ENCODE measurements around the gene MLLT3. TPM values are rescaled to one million over a fixed set of nuclear protein-coding genes. Genes with fewer than 3 reads are reported as not detected.
A peak's percentile ranks its signal among the peaks of the same experiment; 100 is the strongest.

Gene MLLT3
- total RNA-seq, 2 experiments from 2014 or later: 42.5 to 49.2 TPM

- CTCF ChIA-PET: interaction anchor here (1.0 kb wide), 1 partner anchor 13 kb away, joined by 3 read pairs; no protein-coding TSS in a partner anchor
- intact Hi-C loops (cut with DNase I, micrococcal nuclease): no loop called here
- Mint-ChIP-seq H3K4me1 (peaks cover 76% of the 10 kb centered on the region), H3K9me3 (ENCODE audit: low read depth) (no peaks in the 10 kb centered on the region), H3K36me3 (ENCODE audit: low read depth) (peaks cover 7% of the 10 kb centered on the region), H3K4me3 (no peak overlapping the region), H3K27ac (no peak overlapping the region), H3K27me3 (no peaks in the 10 kb centered on the region)
- DNase-seq (no peak), ATAC-seq (peak; percentile 63)
- POLR2A ChIA-PET: no interaction called here
Observed at GRCh38 chr9:20614602-20615216, 7.6 kb downstream of the MLLT3 start.

GRCh38 chr9:20611691-20612287 is 10.5 kb downstream of the MLLT3 start:
- intact Hi-C loops (cut with DNase I, micrococcal nuclease): no loop called here
- CTCF ChIA-PET: interaction anchor here (0.7 to 1.7 kb wide), 8 partner anchors 8 to 241 kb away, joined by 3 to 10 read pairs (median 4); partner anchors contain the start of gene MLLT3
- Mint-ChIP-seq H3K9me3 (ENCODE audit: low read depth) (no peaks in the 10 kb centered on the region), H3K27me3 (no peaks in the 10 kb centered on the region), H3K4me1 (peaks cover 77% of the 10 kb centered on the region), H3K27ac (peak overlapping the region; percentile 40), H3K36me3 (ENCODE audit: low read depth) (peaks cover 1% of the 10 kb centered on the region), H3K4me3 (no peak overlapping the region)
- no peak for DNase-seq
- no peak for ATAC-seq
- POLR2A ChIA-PET: interaction anchor here (0.5 kb wide), 1 partner anchor 1326 kb away, joined by 3 read pairs; no protein-coding TSS in a partner anchor

GRCh38 chr9:20610591-20610990 is 11.7 kb downstream of the MLLT3 start:
- intact Hi-C loops (cut with DNase I, micrococcal nuclease): loop anchor here in 1 of 2 experiments (1.0 kb wide), 1 partner anchor 9 kb away; no protein-coding TSS in a partner anchor
- Mint-ChIP-seq H3K27me3 (no peaks in the 10 kb centered on the region), H3K4me3 (no peak overlapping the region), H3K36me3 (ENCODE audit: low read depth) (peaks cover 1% of the 10 kb centered on the region), H3K4me1 (peaks cover 75% of the 10 kb centered on the region), H3K27ac (no peak overlapping the region), H3K9me3 (ENCODE audit: low read depth) (no peaks in the 10 kb centered on the region)
- ATAC-seq (no peak), DNase-seq (no peak)
- POLR2A ChIA-PET: no interaction called here
- CTCF ChIA-PET: interaction anchor here (0.7 to 1.9 kb wide), 6 partner anchors 9 to 27 kb away, joined by 3 to 9 read pairs (median 4); no protein-coding TSS in a partner anchor

- ChIA-PET CTCF (interaction anchor here (1.2 kb wide), 1 partner anchor 29 kb away, joined by 5 read pairs; no protein-coding TSS in a partner anchor), POLR2A (interaction anchor here (1.6 kb wide), 1 partner anchor 14 kb away, joined by 5 read pairs; the partner anchor contains the start of gene MLLT3)
- H3K36me3 Mint-ChIP-seq (ENCODE audit: low read depth): peaks cover 1% of the 10 kb centered on the region
- no peaks in the 10 kb centered on the region for H3K27me3 Mint-ChIP-seq
- no peak overlapping the region for H3K4me3 Mint-ChIP-seq
- peaks cover 74% of the 10 kb centered on the region for H3K4me1 Mint-ChIP-seq
- intact Hi-C loops (cut with DNase I, micrococcal nuclease): loop anchor here in 1 of 2 experiments (5.0 kb wide), 1 partner anchor 36 kb away; no protein-coding TSS in a partner anchor
- ATAC-seq: peak; percentile 28
- H3K27ac Mint-ChIP-seq: peak overlapping the region; percentile 2
- no peak for DNase-seq
- no peaks in the 10 kb centered on the region for H3K9me3 Mint-ChIP-seq (ENCODE audit: low read depth)
Observed at GRCh38 chr9:20608582-20608981, 13.7 kb downstream of the MLLT3 start.

GRCh38 chr9:20606652-20607051 is 15.6 kb downstream of the MLLT3 start:
- H3K4me3 Mint-ChIP-seq: no peak overlapping the region
- no peaks in the 10 kb centered on the region for H3K27me3 Mint-ChIP-seq
- peaks cover 74% of the 10 kb centered on the region for H3K4me1 Mint-ChIP-seq
- no peak for ATAC-seq
- intact Hi-C loops (cut with DNase I, micrococcal nuclease): loop anchor here in 1 of 2 experiments (5.0 kb wide), 1 partner anchor 34 kb away; no protein-coding TSS in a partner anchor
- DNase-seq: no peak
- POLR2A ChIA-PET: no interaction called here
- no peaks in the 10 kb centered on the region for H3K9me3 Mint-ChIP-seq (ENCODE audit: low read depth)
- peaks cover 1% of the 10 kb centered on the region for H3K36me3 Mint-ChIP-seq (ENCODE audit: low read depth)
- CTCF ChIA-PET: interaction anchor here (1.0 to 1.9 kb wide), 3 partner anchors 10 to 18 kb away, joined by 5 read pairs; no protein-coding TSS in a partner anchor
- no peak overlapping the region for H3K27ac Mint-ChIP-seq

- intact Hi-C loops (cut with DNase I, micrococcal nuclease): loop anchor here (2.0 to 5.0 kb wide), 3 partner anchors 14 to 42 kb away; no protein-coding TSS in a partner anchor
- no peaks in the 10 kb centered on the region for H3K9me3 Mint-ChIP-seq (ENCODE audit: low read depth)
- ATAC-seq: peak; percentile 87
- no peaks in the 10 kb centered on the region for H3K27me3 Mint-ChIP-seq
- H3K36me3 Mint-ChIP-seq (ENCODE audit: low read depth): peaks cover 5% of the 10 kb centered on the region
- H3K27ac Mint-ChIP-seq: no peak overlapping the region
- no peak for DNase-seq
- ChIA-PET POLR2A (interaction anchor here (1.4 kb wide), 1 partner anchor 17 kb away, joined by 4 read pairs; the partner anchor contains the start of gene MLLT3), CTCF (interaction anchor here (0.8 to 1.8 kb wide), 10 partner anchors 8 to 602 kb away, joined by 3 to 9 read pairs (median 4); partner anchors contain the start of gene MLLT3)
- peaks cover 72% of the 10 kb centered on the region for H3K4me1 Mint-ChIP-seq
- H3K4me3 Mint-ChIP-seq: peak overlapping the region; percentile 56
Observed at GRCh38 chr9:20604562-20604961, 17.7 kb downstream of the MLLT3 start.

- ATAC-seq (no peak), DNase-seq (no peak)
- Mint-ChIP-seq H3K4me1 (peaks cover 72% of the 10 kb centered on the region), H3K27me3 (no peaks in the 10 kb centered on the region), H3K4me3 (no peak overlapping the region), H3K27ac (no peak overlapping the region), H3K36me3 (ENCODE audit: low read depth) (peaks cover 11% of the 10 kb centered on the region), H3K9me3 (ENCODE audit: low read depth) (no peaks in the 10 kb centered on the region)
- POLR2A ChIA-PET: interaction anchor here (1.4 kb wide), 1 partner anchor 18 kb away, joined by 4 read pairs; the partner anchor contains the start of gene MLLT3
- CTCF ChIA-PET: interaction anchor here (0.8 to 1.8 kb wide), 6 partner anchors 8 to 601 kb away, joined by 3 to 9 read pairs (median 6); partner anchors contain the start of gene MLLT3
- intact Hi-C loops (cut with DNase I, micrococcal nuclease): loop anchor here (2.0 to 5.0 kb wide), 3 partner anchors 15 to 41 kb away; no protein-coding TSS in a partner anchor
Observed at GRCh38 chr9:20603524-20604268, 18.6 kb downstream of the MLLT3 start.

GRCh38 chr9:20601292-20601691 is 21.0 kb downstream of the MLLT3 start:
- DNase-seq (no peak), ATAC-seq (peak; percentile 30)
- Mint-ChIP-seq H3K36me3 (ENCODE audit: low read depth) (peaks cover 12% of the 10 kb centered on the region), H3K27me3 (no peaks in the 10 kb centered on the region), H3K4me3 (no peak overlapping the region), H3K27ac (no peak overlapping the region), H3K9me3 (ENCODE audit: low read depth) (no peaks in the 10 kb centered on the region), H3K4me1 (peaks cover 69% of the 10 kb centered on the region)
- ChIA-PET POLR2A (no interaction called here), CTCF (interaction anchor here (0.8 to 1.7 kb wide), 7 partner anchors 9 to 164 kb away, joined by 3 to 9 read pairs (median 3); partner anchors contain the start of gene MLLT3)
- intact Hi-C loops (cut with DNase I, micrococcal nuclease): loop anchor here (2.0 to 5.0 kb wide), 2 partner anchors 38 to 39 kb away; no protein-coding TSS in a partner anchor

GRCh38 chr9:20599195-20599594 is 23.1 kb downstream of the MLLT3 start:
- H3K27ac Mint-ChIP-seq: no peak overlapping the region
- peaks cover 76% of the 10 kb centered on the region for H3K4me1 Mint-ChIP-seq
- H3K27me3 Mint-ChIP-seq: no peaks in the 10 kb centered on the region
- DNase-seq (no peak), ATAC-seq (no peak)
- H3K36me3 Mint-ChIP-seq (ENCODE audit: low read depth): peaks cover 12% of the 10 kb centered on the region
- intact Hi-C loops (cut with DNase I, micrococcal nuclease): no loop called here
- H3K4me3 Mint-ChIP-seq: no peak overlapping the region
- no peaks in the 10 kb centered on the region for H3K9me3 Mint-ChIP-seq (ENCODE audit: low read depth)
- POLR2A ChIA-PET: no interaction called here
- CTCF ChIA-PET: interaction anchor here (1.1 to 1.7 kb wide), 3 partner anchors 12 to 20 kb away, joined by 3 to 4 read pairs (median 3); no protein-coding TSS in a partner anchor

- DNase-seq (no peak), ATAC-seq (peak; percentile 55)
- POLR2A ChIA-PET: no interaction called here
- CTCF ChIA-PET: interaction anchor here (0.9 to 1.7 kb wide), 3 partner anchors 13 to 176 kb away, joined by 3 to 4 read pairs (median 4); no protein-coding TSS in a partner anchor
- H3K27me3 Mint-ChIP-seq: no peaks in the 10 kb centered on the region
- H3K9me3 Mint-ChIP-seq (ENCODE audit: low read depth): no peaks in the 10 kb centered on the region
- H3K27ac Mint-ChIP-seq: peak overlapping the region; percentile 43
- no peak overlapping the region for H3K4me3 Mint-ChIP-seq
- intact Hi-C loops (cut with DNase I, micrococcal nuclease): no loop called here
- H3K4me1 Mint-ChIP-seq: peaks cover 72% of the 10 kb centered on the region
- peaks cover 12% of the 10 kb centered on the region for H3K36me3 Mint-ChIP-seq (ENCODE audit: low read depth)
Observed at GRCh38 chr9:20598367-20598766, 23.9 kb downstream of the MLLT3 start.

Measured in activated CD4-positive, alpha-beta T cell treated with anti-CD3 and anti-CD28 coated beads for 36 hours (primary cell).